Measurements from ENCODE around the gene XPR1. TPM values are rescaled to one million over a fixed set of nuclear protein-coding genes. Genes with fewer than 3 reads are reported as not detected.

The XPR1 gene
- total and polyA plus RNA-seq, 8 donors = 0.92 to 27.0 (median 4.5) TPM

- intact Hi-C loops (cut with DNase I; ENCODE audit: low total_unique reads) = no loop called here
- 79 to 92% (median 83%) methylated on average over 8 to 9 of the region's 9 CpGs for WGBS, 5 donors
- TF ChIP-seq CTCF (IDR thresholded peaks at IDR 0.05) (no peak), POLR2AphosphoS5 (IDR thresholded peaks at IDR 0.05) (no peak), EP300 (IDR thresholded peaks at IDR 0.05) (no peak), POLR2A (IDR thresholded peaks at IDR 0.05) (no peak)
- H3K4me1 ChIP-seq = peaks cover 0 to 15% (median 0%) of the 10 kb centered on the region in 4 donors
- no peak overlapping the region for H3K27ac ChIP-seq
- DNase-seq = no peak
- peaks cover 0 to 34% (median 16%) of the 10 kb centered on the region in 4 donors for H3K36me3 ChIP-seq
- H3K27me3 ChIP-seq = peaks cover 0 to 4% (median 0%) of the 10 kb centered on the region in 3 donors
- H3K4me3 ChIP-seq = no peak overlapping the region
- no peaks in the 10 kb centered on the region for H3K9me3 ChIP-seq
These were observed 287.4 kb downstream of the XPR1 start for GRCh38 chr1:180919183-180919700.

- H3K4me1 ChIP-seq = peaks cover 0 to 10% (median under 1%) of the 10 kb centered on the region in 4 donors
- H3K27ac ChIP-seq = no peak overlapping the region
- no peak for DNase-seq
- no peak overlapping the region for H3K4me3 ChIP-seq
- intact Hi-C loops (cut with DNase I; ENCODE audit: low total_unique reads) = no loop called here
- H3K27me3 ChIP-seq = peaks cover 0 to 4% (median 0%) of the 10 kb centered on the region in 3 donors
- no peaks in the 10 kb centered on the region for H3K9me3 ChIP-seq
- WGBS, 5 donors = 82 to 92% (median 87%) methylated on average over 4 to 7 of the region's 7 CpGs
- TF ChIP-seq EP300 (IDR thresholded peaks at IDR 0.05) (no peak), POLR2AphosphoS5 (IDR thresholded peaks at IDR 0.05) (no peak), CTCF (IDR thresholded peaks at IDR 0.05) (no peak), POLR2A (IDR thresholded peaks at IDR 0.05) (no peak)
- H3K36me3 ChIP-seq = peaks cover 0 to 34% (median 16%) of the 10 kb centered on the region in 4 donors
These were observed 288.4 kb downstream of the XPR1 start for GRCh38 chr1:180920193-180920592.

- Histone ChIP-seq H3K9me3 (no peaks in the 10 kb centered on the region), H3K27me3 (peaks cover 0 to 1% (median 0%) of the 10 kb centered on the region in 3 donors), H3K27ac (no peak overlapping the region), H3K4me3 (no peak overlapping the region), H3K4me1 (peaks cover 3 to 15% (median 4%) of the 10 kb centered on the region in 4 donors), H3K36me3 (peaks cover 0 to 34% (median 16%) of the 10 kb centered on the region in 4 donors)
- intact Hi-C loops (cut with DNase I; ENCODE audit: low total_unique reads) = no loop called here
- DNase-seq = no peak
- TF ChIP-seq POLR2A (IDR thresholded peaks at IDR 0.05) (no peak), POLR2AphosphoS5 (IDR thresholded peaks at IDR 0.05) (no peak), EP300 (IDR thresholded peaks at IDR 0.05) (no peak), CTCF (IDR thresholded peaks at IDR 0.05) (no peak)
- 83 to 91% (median 87%) methylated on average over 8 of the region's 8 CpGs for WGBS, 5 donors
These were observed 288.9 kb downstream of the XPR1 start for GRCh38 chr1:180920702-180921101.

GRCh38 chr1:180921386-180921785, 289.6 kb downstream of the XPR1 start:
- 88 to 94% (median 94%) methylated on average over 5 to 6 of the region's 6 CpGs for WGBS, 5 donors
- Histone ChIP-seq H3K9me3 (no peaks in the 10 kb centered on the region), H3K4me1 (peaks cover 5 to 22% (median 11%) of the 10 kb centered on the region in 4 donors), H3K4me3 (no peak overlapping the region), H3K36me3 (peaks cover 0 to 31% (median 14%) of the 10 kb centered on the region in 4 donors), H3K27me3 (no peaks in the 10 kb centered on the region), H3K27ac (no peak overlapping the region)
- intact Hi-C loops (cut with DNase I; ENCODE audit: low total_unique reads) = no loop called here
- TF ChIP-seq EP300 (IDR thresholded peaks at IDR 0.05) (no peak), POLR2AphosphoS5 (IDR thresholded peaks at IDR 0.05) (no peak), CTCF (IDR thresholded peaks at IDR 0.05) (no peak), POLR2A (IDR thresholded peaks at IDR 0.05) (no peak)
- no peak for DNase-seq
